ENCODE results near the gene HOXA9.

HOXA9 gene

GRCh38 chr7:27163288-27164044, 1.9 kb downstream of the HOXA9 start:
- POLR2A ChIA-PET = no interaction called here
- no peak for TF ChIP-seq CTCF (IDR thresholded peaks at IDR 0.05; ENCODE audit: control extremely low read depth, extremely low read depth, low read depth, missing control alignments)
- CTCF ChIA-PET = interaction anchor here (1.1 to 3.8 kb wide), 9 partner anchors 13 to 934 kb away, joined by 3 to 59 read pairs (median 18); partner anchors contain the start of gene HOXA3
- DNase-seq (ENCODE audit: extremely low spot score) = no peak

- DNase-seq (ENCODE audit: extremely low spot score) = no peak
- no peak for TF ChIP-seq CTCF (IDR thresholded peaks at IDR 0.05; ENCODE audit: control extremely low read depth, extremely low read depth, low read depth, missing control alignments)
- POLR2A ChIA-PET = no interaction called here
- CTCF ChIA-PET = interaction anchor here (0.8 to 3.8 kb wide), 11 partner anchors 12 to 935 kb away, joined by 3 to 59 read pairs (median 18); partner anchors contain the start of gene HOXA3
Observed at GRCh38 chr7:27162561-27163287, 2.6 kb downstream of the HOXA9 start.

- POLR2A ChIA-PET = no interaction called here
- no peak for DNase-seq (ENCODE audit: extremely low spot score)
- CTCF ChIA-PET = interaction anchor here (0.8 to 3.8 kb wide), 29 partner anchors 11 to 1310 kb away, joined by 3 to 59 read pairs (median 4); partner anchors contain the start of gene HOXA3
- TF ChIP-seq CTCF (IDR thresholded peaks at IDR 0.05; ENCODE audit: control extremely low read depth, extremely low read depth, low read depth, missing control alignments) = no peak
Observed at GRCh38 chr7:27161721-27162560, 3.4 kb downstream of the HOXA9 start.

GRCh38 chr7:27161214-27161720, 4.1 kb downstream of the HOXA9 start:
- POLR2A ChIA-PET = no interaction called here
- CTCF ChIA-PET = interaction anchor here (0.6 to 3.8 kb wide), 47 partner anchors 10 to 1309 kb away, joined by 3 to 59 read pairs (median 4); partner anchors contain the start of genes EVX1, HOXA3 and HOXA5
- no peak for TF ChIP-seq CTCF (IDR thresholded peaks at IDR 0.05; ENCODE audit: control extremely low read depth, extremely low read depth, low read depth, missing control alignments)
- no peak for DNase-seq (ENCODE audit: extremely low spot score)

- DNase-seq (ENCODE audit: extremely low spot score) = peak; percentile 87
- POLR2A ChIA-PET = no interaction called here
- CTCF ChIA-PET = interaction anchor here (0.6 to 3.8 kb wide), 48 partner anchors 10 to 1309 kb away, joined by 3 to 59 read pairs (median 4); partner anchors contain the start of genes EVX1, HOXA3 and HOXA5
- TF ChIP-seq CTCF (IDR thresholded peaks at IDR 0.05; ENCODE audit: control extremely low read depth, extremely low read depth, low read depth, missing control alignments) = peak; percentile 97
Observed at GRCh38 chr7:27160546-27161213, 4.7 kb downstream of the HOXA9 start.
